HK-2 (cell line): ENCODE data around the gene LARGE1.

Source experiments
- DNase-seq: peaks from one replicate; pipeline ENCODE4 v3.0.0-alpha.2; 2018; ENCODE audit not compliant: unreplicated experiment

LARGE1 gene

DNA sequence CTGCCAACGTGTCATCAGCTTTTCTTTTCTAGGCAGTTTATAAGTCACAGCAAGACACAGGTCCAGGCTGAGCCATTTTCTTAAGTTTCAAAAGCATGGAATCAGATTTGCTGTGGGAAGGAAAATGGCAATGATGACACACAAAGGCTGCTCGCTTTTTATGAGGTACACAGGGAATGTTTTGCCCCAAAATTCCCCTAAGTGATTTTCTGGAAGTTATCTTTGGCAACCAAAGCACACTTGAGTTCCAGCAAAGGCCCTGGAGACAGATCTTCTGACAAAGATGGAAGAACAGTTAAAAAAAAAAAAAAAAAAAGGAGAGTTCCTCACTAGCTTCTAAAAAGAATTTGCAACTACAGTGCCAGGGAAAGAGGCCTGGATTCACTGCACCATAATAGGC, 260.8 kb downstream of the LARGE1 start:
- DNase-seq = no peak

DNA sequence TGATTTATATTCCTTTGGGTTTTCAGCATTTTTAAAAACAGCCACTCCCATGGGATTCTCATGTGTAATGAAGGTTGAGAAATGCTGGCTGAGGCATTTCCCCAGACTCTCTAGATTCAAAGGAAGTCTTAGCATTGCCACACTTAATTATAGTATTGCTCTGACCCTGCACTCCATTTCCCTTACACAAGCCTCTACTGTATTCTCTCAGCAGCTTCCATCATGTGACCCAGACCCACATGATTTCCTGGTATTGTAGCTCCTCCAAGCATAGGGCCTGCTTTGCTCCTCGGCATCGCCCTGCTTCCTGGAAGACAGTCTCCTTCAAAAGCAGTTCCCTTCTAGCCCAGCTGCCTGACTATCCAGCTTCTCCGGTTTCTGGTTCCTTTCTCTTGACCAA, 261.5 kb downstream of the LARGE1 start:
- no peak for DNase-seq

DNA sequence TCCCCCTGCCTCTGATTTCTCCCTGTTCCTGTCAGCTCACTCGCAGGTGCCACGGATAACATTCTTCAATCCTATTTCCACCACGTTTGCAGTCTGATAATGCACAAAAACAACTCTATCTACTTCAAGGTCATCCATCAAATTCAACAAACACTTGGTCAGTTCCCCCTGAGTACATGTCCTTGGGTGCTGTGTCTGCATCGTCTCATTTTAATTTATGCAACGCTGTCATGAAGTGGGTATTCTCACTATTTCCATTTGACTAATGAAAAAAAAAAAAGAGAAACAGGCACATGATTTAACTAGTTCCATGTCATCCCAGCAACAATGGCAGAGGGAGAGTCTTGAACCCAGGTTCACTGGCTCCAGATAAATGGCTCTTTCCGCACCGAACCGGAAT, 262.6 kb downstream of the LARGE1 start:
- no peak for DNase-seq

DNA sequence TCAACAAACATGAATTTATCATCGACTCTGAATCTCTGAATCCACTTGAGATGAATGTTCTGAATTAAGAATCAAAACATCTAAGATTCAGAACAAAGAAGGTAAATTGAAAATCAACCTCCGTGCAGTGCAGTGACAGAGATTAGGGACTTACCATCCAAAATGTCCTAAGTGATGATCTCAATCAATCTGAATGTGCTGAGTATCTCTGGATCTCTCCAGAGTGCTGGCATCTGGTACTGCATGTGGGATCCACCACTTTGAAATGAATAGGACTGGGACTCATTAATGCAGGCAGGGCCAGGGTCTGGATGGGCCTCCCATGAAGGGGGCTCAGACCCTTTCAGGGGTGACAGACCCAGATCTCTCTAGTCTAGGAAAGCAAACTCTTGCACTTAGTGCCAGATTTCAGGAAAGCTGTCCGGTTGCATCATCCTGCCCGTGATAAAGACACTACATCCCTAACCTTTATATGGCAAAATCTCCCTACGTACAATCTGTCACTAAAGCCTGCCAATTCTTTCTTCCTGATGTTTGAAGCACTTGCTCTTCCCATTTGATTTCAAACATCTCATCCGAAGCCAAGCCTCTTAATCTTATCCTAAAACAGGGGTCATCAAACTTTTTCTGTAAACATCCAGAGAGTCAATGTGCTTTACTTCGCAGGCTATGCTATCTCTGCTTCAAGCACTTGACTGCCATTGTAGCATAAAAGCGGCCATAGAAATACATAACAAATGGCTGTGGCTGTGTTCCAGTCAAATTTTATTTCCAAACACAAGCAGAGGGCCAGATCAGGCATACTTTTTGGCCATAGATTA, 263.3 kb downstream of the LARGE1 start:
- DNase-seq = no peak

DNA sequence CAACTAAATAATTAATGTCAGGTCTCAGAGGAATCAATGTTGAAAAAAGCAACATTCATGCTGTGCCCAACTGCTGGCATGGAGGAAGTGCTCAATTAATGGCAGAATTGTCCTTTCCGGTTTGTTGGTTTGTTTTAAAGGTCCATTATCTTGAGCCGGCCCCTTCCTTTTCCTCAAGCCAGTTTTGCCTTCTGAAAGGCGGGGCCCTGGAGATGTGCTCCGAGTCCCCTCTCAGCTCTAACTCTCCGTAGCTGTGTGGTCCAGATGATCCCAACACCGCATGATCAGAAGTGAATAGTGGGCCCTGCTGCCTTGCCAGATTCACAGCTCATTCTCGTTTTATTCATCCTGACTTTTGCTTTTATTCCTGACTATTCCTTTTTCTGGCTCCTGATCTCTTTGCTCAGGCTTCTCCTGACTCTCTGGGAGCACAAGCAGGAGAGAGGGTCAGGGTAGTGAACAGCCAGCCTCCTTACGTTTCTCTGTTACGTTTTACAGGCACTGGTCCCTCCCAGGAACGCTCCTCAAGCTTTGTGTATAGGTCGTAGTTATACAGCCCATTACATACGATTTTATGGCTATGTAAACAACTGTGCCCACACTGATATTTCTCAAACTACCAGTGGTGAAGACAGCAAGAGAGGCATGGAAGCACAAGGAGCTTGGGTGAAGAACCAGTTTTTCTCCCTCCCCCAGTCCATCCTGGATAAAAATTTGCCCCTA, 265.9 kb downstream of the LARGE1 start:
- no peak for DNase-seq

DNA sequence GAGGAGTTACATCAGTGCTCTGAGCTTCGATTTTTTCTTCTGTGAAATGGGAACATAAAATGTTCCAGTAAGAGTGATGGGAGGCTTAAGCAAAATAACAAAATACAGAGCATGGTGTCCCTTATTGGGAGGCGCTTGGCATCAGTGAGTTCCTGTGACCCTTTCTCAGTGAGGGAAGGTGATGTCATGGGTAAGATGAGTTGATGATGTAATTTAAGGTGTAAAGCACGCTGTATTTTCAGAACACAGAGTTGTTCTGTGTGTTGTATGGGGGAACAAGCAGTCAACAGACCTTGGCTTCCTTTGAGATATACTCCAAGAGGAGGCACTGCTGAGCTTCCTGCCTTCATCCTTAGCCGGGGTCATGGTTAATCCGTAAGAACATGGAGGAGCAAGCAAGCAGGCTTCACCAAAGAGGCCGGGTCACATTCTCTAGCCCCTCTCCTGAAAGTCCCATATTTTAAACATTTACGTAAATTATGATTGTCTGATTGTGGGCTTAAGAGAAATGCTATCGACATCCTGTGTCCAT, 266.7 kb downstream of the LARGE1 start:
- DNase-seq = no peak

DNA sequence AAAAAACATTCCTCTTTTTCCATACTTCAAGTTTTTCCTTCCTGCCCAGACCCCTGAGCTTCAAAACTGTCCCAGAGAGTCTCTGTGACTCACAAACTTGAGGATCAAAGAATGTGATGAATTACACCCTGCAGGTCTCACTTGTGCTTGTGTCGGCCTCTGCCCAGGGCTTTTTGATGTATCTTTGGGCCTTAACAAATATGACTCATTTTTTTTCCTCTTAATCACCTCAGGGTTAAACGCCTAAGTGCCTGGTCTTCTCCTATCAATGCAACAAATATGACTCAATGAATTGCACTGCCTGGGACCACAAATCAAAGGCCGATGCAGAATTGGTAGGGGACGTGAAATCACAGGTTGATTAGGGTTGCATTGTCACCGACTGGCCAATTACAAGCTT, 267.7 kb downstream of the LARGE1 start:
- peak; percentile 16 for DNase-seq

DNA sequence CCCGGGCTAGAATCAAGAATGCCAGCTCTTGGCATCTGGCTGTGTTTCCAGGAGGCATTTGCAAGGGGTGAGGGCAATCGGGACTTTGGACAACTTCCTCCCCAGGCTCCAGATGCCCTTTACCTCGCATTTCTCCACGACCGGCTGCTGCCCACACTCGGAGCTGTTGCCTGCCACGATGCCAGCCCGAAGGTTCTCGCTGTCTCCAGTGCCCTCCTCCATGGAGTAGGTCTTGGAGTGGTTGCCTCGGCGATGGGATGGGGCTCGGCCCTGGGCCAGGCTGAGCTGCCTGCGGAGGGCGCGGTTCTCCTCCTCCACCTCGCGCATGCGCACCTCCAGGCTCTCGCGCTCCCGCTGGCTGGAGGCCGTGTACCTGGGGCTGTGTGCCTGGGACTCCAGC, 270.0 kb downstream of the LARGE1 start:
- no peak for DNase-seq

DNA sequence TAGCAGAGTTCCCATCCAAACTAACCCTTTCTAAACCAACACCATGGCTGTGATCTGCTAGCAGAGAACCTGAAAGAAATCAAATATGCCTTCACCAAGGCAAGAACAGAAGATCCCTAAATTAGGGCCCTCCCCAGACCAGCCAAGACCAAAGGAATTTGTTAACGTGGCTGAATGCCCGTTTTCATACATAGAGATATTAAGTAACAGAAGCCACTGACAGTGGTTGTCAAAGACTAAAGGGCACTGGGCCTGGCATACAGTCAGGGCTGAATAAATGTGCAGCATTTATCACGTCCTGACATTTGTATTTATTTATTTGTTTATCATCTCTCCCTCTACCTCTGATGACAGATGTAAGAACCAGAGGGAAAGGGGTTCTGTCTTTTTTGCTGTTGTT, 271.8 kb downstream of the LARGE1 start:
- no peak for DNase-seq

DNA sequence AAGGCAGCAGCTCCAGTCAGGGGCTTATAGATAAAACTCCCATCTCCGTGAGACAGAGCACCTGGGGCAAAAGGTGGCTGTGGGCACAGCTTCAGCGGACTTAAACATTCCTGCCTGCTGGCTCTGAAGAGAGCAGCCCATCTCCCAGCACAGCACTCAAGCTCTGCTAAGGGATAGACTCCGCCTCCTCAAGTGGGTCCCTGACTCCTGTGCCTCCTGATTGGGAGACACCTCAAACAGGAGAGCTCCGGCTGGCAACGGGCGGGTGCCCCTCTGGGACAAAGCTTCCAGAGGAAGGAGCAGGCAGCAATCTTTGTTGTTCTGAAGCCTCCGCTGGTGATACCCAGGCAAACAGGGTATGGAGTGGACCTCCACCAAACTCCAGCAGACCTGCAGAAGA, 279.4 kb downstream of the LARGE1 start:
- no peak for DNase-seq

DNA sequence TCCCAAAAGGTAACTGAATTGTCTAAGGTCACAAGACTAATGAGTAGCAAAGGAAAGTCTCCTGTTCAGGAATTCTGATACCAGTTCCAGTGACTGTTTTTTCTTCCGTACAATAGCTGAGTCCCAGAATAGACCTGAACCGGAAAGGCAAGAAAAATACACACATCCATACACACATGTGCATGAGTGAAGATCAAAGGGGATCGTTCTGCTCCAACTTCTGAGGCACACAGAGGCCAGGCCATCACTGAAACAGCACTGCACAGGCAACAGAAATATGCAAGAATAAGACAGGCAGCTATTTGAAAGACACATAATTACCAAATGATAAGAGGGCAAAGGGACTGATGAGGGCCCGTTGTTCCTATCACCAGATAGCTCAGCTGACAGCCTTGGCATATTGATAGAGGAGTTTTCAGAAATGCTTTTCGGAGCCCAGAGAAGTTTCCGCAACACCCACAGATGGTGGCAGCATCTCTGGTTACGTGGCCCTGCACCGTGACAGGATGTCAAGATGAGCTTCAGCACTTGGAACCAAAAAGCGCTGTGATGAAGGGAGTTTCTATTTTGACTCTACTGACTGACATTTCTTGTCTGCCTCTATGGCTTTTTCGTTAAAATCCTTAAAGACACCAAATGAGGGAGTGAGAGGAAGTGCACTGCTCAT, 280.6 kb downstream of the LARGE1 start:
- no peak for DNase-seq

DNA sequence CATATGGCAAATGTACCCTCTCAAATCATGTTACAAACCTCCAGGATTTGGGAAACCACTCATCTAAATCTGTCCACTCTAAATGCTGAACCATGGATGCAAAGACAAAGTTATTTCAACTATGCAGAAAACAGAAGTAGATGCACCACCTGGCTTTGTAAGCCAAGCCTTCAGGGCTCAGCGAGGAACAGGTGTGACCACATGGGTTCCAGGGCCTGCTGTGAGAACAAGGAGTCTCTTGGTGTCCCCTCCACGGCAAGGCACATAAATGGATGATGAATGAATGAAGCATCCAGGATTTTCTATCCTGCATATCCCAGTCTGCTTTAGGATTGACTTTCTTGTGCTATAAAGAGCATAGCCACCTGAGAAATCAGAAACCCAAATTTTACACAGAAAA, 284.5 kb downstream of the LARGE1 start:
- no peak for DNase-seq

DNA sequence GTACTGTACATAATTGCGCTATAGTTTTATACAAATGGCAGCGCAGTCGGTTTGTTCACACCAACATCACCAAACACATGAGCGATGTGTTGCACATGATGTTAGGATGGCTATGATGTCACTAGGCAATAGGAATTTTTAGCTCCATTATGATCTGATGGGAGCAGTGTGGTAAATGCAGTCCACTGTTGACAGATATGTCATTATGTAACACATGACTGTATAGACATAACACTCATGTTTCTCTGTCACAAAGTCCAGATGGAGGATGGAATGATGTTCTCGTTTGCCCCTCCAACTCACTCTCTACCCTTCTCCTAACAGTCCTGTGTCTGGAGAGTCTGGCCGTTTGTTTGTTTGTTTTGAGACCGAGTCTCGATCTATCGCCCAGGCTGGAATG, 288.5 kb downstream of the LARGE1 start:
- no peak for DNase-seq

DNA sequence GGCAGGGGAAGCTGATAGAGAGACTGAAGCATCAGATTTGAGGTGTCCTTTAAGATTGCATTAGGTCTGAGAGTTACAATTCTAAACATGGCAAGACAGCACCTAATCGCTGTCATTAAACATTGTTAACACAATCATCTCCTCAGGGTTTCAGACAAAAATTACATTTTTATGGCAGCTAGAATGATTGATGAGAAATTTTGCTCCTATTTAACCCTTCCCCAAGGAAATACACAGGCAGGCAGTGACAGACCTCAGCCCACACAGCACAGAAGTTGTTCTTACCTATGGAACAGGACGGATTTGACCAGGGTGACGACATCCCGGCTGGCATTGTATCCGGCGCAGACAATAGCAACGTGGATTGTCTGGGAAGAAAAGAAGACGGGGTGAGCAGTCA, 294.3 kb downstream of the LARGE1 start:
- no peak for DNase-seq

DNA sequence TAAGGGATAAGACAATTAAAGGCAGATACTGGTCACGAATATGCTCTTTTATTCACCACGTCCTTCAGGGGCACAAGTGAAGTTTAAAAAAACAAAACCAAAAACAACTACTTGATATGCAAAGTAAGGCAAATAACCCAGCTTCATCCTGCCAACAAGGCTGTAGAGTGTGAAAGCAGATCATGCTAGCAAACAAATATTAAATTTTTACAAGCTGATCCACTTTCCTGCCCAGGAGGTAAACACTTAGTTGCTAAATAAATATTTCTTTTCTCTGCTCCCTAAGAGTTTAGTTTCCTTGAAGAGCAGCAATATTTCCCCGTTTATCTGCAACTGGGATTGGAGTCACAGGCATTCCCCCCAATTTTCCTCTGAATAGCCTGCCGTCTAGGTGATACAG, 300.2 kb downstream of the LARGE1 start:
- no peak for DNase-seq

DNA sequence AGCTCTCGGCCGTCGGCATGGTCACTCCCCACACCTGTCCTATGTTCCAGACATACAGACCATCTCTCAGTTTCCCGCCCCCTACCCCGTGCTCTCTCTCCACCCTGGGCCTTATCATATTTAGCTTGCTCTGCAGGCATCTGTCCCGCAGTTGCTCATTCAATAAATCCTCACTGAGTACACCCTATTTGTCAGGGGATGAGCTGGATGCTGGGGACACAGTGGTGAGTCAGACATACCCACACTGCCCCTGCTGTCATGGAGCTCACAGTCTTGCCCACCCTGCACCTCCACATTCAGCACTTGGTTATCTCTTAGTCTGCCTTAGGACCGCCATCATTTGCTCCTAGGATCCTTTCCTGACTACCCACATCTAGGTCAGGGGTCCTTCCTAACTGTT, 313.8 kb downstream of the LARGE1 start:
- DNase-seq = no peak

DNA sequence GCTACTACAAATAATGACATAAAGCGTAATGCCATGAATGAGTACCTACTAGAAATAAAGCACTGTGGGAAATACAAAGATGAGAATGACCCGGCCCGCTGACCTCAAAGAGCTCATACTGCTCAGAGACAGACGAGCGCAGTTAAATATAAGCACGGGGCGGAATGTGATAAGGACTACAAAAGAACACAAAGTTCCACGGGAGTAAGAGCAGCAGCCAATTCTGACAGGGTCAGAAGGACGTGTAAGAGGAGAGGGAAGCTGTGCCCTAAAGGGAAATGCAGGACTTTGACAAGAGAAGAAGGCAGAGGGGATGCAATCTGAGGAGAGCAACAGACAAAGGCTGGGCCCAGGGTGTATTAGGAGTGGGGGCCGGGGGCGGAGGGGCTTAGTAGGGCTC, 314.6 kb downstream of the LARGE1 start:
- DNase-seq = no peak

DNA sequence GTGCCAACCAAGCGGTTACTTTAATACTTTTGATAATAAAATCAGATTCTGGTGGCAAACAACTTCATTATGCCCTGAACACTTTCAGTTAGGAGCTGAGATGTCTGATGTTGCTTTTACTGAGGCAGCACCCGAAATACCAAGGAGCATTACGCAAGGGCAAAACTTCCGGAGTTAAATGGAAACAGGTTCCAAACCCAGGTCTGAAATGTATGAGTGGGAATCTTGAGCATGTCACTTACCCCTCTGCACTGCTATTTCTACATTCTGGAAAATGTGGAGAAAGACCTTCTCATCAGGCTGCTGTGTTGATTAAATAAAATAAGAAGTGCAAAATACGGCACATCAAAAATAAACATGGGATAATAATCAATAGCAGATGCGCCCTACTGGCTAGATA, 315.1 kb downstream of the LARGE1 start:
- DNase-seq = no peak

DNA sequence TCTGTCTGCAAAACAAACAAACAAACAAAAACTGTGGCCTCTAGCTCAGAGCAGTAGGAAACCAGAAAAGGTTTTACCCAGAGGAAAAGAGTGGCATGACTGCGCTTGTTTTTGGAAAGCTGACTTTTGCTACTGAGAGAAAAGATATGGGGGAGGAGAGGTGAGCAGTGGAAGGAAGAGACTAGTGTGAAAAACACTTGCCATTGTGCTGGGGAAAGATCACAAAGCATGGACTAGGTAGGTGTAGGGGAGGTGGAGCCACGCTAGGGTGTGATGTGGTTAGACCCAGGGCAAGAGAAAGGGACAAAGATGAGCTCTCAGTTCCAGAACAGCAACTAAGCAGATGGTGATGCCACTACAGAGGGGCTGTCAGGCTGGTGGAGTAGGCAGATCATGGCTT, 319.2 kb downstream of the LARGE1 start:
- DNase-seq = no peak

DNA sequence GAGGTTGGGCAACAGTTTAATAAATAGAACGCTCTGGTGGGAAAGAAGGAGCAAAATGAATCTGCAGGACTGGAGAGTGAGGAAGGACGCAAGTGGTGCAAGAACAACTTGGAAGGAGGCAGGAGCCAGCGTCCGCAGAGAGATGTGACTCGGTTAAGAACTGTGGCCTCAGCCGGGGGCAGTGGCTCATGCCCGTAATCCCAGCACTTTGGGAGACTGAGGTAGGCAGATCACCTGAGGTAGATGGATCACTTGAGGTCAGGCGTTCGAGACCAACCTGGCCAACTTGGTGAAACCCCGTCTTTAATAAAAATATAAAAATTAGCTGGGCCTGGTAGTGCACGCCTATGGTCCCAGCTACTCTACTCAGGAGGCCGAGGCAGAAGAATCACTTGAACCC, 319.7 kb downstream of the LARGE1 start:
- no peak for DNase-seq

DNA sequence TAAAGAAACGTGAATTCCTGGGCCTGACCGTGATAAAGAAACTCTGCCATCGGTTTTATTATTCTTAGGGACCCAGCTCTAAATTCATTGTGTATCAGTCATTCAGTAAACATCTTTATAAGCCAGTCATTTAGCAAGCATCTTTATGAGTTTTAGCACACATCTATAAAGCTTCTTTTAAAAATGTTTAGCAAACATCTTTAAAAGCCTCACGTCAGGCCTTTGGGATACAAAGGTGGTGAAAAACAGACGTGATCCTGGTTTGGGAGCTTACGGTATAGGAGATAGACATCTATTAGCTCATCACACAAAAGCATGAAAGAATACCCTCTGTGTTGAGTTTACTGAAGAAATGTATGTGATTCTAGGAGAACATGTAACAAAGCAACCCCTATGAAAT, 320.2 kb downstream of the LARGE1 start:
- DNase-seq = no peak

DNA sequence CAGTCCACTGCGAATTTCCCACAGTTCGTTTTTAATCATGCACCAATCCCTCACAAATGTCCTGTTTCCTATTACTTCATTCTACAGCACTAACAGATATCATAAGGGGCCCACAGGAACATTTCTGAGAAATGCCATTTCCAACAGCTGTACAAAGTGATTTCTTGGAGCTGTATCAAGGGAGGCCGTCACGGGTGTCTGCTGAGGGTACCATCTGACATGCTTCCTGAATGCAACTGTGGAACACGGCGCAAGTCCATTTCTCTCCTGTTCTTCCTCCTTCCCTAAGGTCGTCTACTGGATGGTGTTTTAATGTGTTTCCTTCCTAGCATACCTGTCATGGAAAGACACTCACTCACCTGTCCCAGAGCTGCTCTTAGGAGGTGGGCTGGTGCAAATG, 320.7 kb downstream of the LARGE1 start:
- no peak for DNase-seq

DNA sequence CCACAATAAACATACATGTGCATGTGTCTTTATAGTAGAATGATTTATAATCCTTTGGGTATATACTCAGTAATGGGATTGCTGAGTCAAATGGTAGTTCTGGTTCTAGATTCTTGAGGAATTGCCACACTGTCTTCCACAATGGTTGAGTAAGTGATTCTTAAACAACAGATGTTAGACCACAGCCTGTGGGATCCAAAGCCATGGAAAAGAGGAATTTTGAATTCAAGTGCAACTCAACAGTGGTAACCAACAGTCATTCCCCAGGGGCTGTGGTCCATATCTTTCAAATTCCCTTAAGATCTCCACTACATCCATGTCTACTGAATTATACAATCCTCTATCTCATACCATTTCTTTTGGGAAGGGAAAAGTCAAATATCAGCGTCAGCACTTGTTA, 321.5 kb downstream of the LARGE1 start:
- no peak for DNase-seq
